GM18868 (cell line): ENCODE measurements around the gene RBM44.

Experiments used
- ATAC-seq: cut with Tn5 transposase; IDR thresholded peaks from one replicate; pipeline ENCODE4 v1.9.1; 2021; ENCODE audit warnings: mild to moderate bottlenecking, moderate library complexity; ENCODE audit not compliant: unreplicated experiment

Gene RBM44

GRCh38 chr2:237885111-237885930 is 86.7 kb downstream of the RBM44 start:
- no peak for ATAC-seq

- ATAC-seq, result no peak
These were observed 87.5 kb downstream of the RBM44 start for GRCh38 chr2:237885931-237886684.

GRCh38 chr2:237886685-237887481 is 88.3 kb downstream of the RBM44 start:
- no peak for ATAC-seq

GRCh38 chr2:237888389-237888788 is 89.8 kb downstream of the RBM44 start:
- no peak for ATAC-seq

- no peak for ATAC-seq
These were observed 90.4 kb downstream of the RBM44 start for GRCh38 chr2:237889016-237889415.

- ATAC-seq, result no peak
These were observed 91.2 kb downstream of the RBM44 start for GRCh38 chr2:237889811-237890210.
